Ishikawa (cell line): ENCODE data around the gene RIPOR3.

Experiments used
- CEBPB ChIP-seq: IDR thresholded peaks from 2 replicates; pipeline ENCODE4 v1.6.1; 2012
- CREB1 ChIP-seq: IDR thresholded peaks from 2 replicates; pipeline ENCODE4 v1.6.1; 2012; ENCODE audit warnings: low read depth
- EGR1 ChIP-seq: IDR thresholded peaks from 2 replicates; pipeline ENCODE4 v1.6.1; 2012
- EP300 ChIP-seq: IDR thresholded peaks from 2 replicates; pipeline ENCODE4 v1.6.1; 2012; ENCODE audit warnings: borderline replicate concordance
- FOXM1 ChIP-seq: IDR thresholded peaks from 2 replicates; pipeline ENCODE4 v1.6.1; 2012; ENCODE audit warnings: low read depth, borderline replicate concordance
- MAX ChIP-seq: IDR thresholded peaks from 2 replicates; pipeline ENCODE4 v1.6.1; 2012
- NFIC ChIP-seq: IDR thresholded peaks from 2 replicates; pipeline ENCODE4 v1.6.1; 2012
- RAD21 ChIP-seq: IDR thresholded peaks from 2 replicates; pipeline ENCODE4 v1.6.1; 2012; ENCODE audit warnings: low read depth
- TAF1 ChIP-seq: IDR thresholded peaks from 2 replicates; pipeline ENCODE4 v1.6.1; 2012; ENCODE audit warnings: low read depth, mild to moderate bottlenecking
- TCF12 ChIP-seq: IDR thresholded peaks from 2 replicates; pipeline ENCODE4 v1.6.1; 2012; ENCODE audit warnings: low read depth
- TEAD4 ChIP-seq: IDR thresholded peaks from 2 replicates; pipeline ENCODE4 v1.6.1; 2012
- USF1 ChIP-seq: IDR thresholded peaks from 2 replicates; pipeline ENCODE4 v1.6.1; 2012
- YY1 ChIP-seq: IDR thresholded peaks from 2 replicates; pipeline ENCODE4 v1.6.1; 2012; ENCODE audit warnings: low read depth
- ZBTB7A ChIP-seq: IDR thresholded peaks from 2 replicates; pipeline ENCODE4 v1.6.1; 2012; ENCODE audit warnings: low read depth
- TF ChIP-seq, protein P1 (sequence below): IDR thresholded peaks from 2 replicates; pipeline ENCODE4 v1.6.1; 2012; ENCODE audit warnings: low read depth, mild to moderate bottlenecking

The RIPOR3 gene

GRCh38 chr20:50722424-50723155 lies 31.2 kb upstream of the RIPOR3 start:
- TF ChIP-seq TAF1, result no peak

GRCh38 chr20:50721881-50722281 lies 30.5 kb upstream of the RIPOR3 start:
- TF ChIP-seq EP300 (no peak), FOXM1 (no peak), MAX (no peak), ZBTB7A (no peak), TEAD4 (no peak), EGR1 (no peak), TAF1 (no peak), YY1 (no peak), NFIC (no peak), USF1 (no peak), RAD21 (no peak), TCF12 (no peak), CREB1 (no peak)
- TF ChIP-seq, protein P1, sequence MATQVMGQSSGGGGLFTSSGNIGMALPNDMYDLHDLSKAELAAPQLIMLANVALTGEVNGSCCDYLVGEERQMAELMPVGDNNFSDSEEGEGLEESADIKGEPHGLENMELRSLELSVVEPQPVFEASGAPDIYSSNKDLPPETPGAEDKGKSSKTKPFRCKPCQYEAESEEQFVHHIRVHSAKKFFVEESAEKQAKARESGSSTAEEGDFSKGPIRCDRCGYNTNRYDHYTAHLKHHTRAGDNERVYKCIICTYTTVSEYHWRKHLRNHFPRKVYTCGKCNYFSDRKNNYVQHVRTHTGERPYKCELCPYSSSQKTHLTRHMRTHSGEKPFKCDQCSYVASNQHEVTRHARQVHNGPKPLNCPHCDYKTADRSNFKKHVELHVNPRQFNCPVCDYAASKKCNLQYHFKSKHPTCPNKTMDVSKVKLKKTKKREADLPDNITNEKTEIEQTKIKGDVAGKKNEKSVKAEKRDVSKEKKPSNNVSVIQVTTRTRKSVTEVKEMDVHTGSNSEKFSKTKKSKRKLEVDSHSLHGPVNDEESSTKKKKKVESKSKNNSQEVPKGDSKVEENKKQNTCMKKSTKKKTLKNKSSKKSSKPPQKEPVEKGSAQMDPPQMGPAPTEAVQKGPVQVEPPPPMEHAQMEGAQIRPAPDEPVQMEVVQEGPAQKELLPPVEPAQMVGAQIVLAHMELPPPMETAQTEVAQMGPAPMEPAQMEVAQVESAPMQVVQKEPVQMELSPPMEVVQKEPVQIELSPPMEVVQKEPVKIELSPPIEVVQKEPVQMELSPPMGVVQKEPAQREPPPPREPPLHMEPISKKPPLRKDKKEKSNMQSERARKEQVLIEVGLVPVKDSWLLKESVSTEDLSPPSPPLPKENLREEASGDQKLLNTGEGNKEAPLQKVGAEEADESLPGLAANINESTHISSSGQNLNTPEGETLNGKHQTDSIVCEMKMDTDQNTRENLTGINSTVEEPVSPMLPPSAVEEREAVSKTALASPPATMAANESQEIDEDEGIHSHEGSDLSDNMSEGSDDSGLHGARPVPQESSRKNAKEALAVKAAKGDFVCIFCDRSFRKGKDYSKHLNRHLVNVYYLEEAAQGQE, result no peak

GRCh38 chr20:50720582-50720981 lies 29.2 kb upstream of the RIPOR3 start:
- TF ChIP-seq ZBTB7A (no peak), TCF12 (no peak), CEBPB (no peak), NFIC (no peak), MAX (no peak), CREB1 (no peak), TEAD4 (no peak), EGR1 (no peak), USF1 (no peak)
- TF ChIP-seq, protein P1, result no peak

DNA sequence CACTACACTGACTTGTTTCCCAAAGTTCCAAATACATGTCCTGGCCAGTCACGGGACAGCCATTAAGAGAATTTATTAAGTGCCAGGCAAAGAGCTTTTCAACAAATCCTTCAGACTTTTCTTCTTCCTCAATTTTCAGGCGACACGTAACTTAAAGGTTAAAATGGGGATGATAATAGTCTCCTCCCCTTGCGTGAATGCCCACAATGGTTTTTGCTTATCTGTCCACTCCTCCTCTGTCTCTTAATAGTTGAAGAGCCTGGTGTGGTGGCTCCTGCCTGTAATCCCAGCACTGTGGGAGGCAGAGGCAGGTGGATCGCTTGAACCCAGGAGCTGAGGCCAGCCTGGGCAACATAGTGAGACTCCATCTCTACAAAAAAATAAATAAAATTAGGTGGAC lies 28.7 kb upstream of the RIPOR3 start:
- TF ChIP-seq TEAD4 (no peak), TCF12 (no peak), CEBPB (no peak), MAX (no peak), ZBTB7A (no peak), EGR1 (no peak)
- TF ChIP-seq, protein P1, result no peak

DNA sequence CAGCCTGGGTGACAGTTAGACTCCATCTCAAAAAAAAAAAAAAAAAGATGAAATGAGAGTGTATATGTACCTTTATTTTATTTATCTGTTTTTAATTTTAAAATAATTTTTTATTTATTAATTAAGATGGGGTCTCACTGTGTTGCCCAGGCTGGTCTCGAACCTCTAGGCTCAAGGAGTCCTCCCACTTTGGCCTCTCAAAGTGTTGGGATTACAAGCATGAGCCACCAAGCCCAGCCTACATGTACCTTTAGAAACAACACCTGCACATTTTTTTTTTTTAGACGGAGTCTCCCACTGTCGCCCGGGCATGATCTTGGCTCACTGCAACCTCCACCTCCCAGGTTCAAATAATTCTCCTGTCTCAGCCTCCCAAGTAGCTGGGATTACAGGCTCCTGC lies 28.0 kb upstream of the RIPOR3 start:
- no peak for TF ChIP-seq CEBPB
- TF ChIP-seq TEAD4, result no peak
- TF ChIP-seq NFIC, result no peak
- TF ChIP-seq ZBTB7A, result no peak
- no peak for TF ChIP-seq RAD21
- TF ChIP-seq EP300, result no peak
- TF ChIP-seq YY1, result no peak
- TF ChIP-seq MAX, result no peak
- TF ChIP-seq FOXM1, result no peak
